Neuronal stem cell (in vitro differentiated cells): ENCODE measurements around the gene PLXNB3.

Experiments
- DNase-seq: peaks from one replicate; pipeline ENCODE4 v3.0.0-alpha.2; 2013; ENCODE audit warnings: low spot score
- H2AFZ ChIP-seq: one replicate; pipeline ENCODE4 v1.6.1; 2013; ENCODE audit warnings: mild to moderate bottlenecking, low read length, inconsistent platforms
- H2AK5ac ChIP-seq: 2 replicates; pipeline ENCODE4 v1.6.1; 2013; ENCODE audit warnings: low read depth, mild to moderate bottlenecking, inconsistent platforms, low read length, moderate library complexity, mixed read lengths
- H2BK120ac ChIP-seq: 2 replicates; pipeline ENCODE4 v1.6.1; 2013; ENCODE audit warnings: low read depth, mild to moderate bottlenecking, inconsistent platforms, low read length, moderate library complexity, mixed read lengths
- H2BK12ac ChIP-seq: one replicate; pipeline ENCODE4 v1.6.1; 2013; ENCODE audit warnings: low read length, inconsistent platforms
- H2BK15ac ChIP-seq: 2 replicates; pipeline ENCODE4 v1.6.1; 2013; ENCODE audit warnings: mild to moderate bottlenecking, low read length, inconsistent platforms, mixed read lengths
- H2BK5ac ChIP-seq: one replicate; pipeline ENCODE4 v1.6.1; 2013; ENCODE audit warnings: inconsistent platforms, mild to moderate bottlenecking, low read length, moderate library complexity
- H3K14ac ChIP-seq: one replicate; pipeline ENCODE4 v1.6.1; 2013; ENCODE audit warnings: low read length, inconsistent platforms
- H3K18ac ChIP-seq: 2 replicates; pipeline ENCODE4 v1.6.1; 2013; ENCODE audit warnings: low read length, inconsistent platforms
- H3K23ac ChIP-seq: 2 replicates; pipeline ENCODE4 v1.6.1; 2013; ENCODE audit warnings: low read depth, mild to moderate bottlenecking, mixed read lengths, low read length, inconsistent platforms; ENCODE audit not compliant: poor library complexity
- H3K27ac ChIP-seq: replicated peaks from 3 replicates; pipeline ENCODE4 v1.5.1; 2013; ENCODE audit warnings: low read length, inconsistent platforms
- H3K27me3 ChIP-seq, 3 experiments: 2 replicates each; pipeline ENCODE4 v1.6.1; 2013; ENCODE audit warnings: low read length in 3 of 3, mild to moderate bottlenecking in 2 of 3, inconsistent platforms in 1 of 3, low read depth in 1 of 3, mixed read lengths in 1 of 3, moderate library complexity in 1 of 3; ENCODE audit not compliant: control insufficient read depth in 3 of 3, insufficient read depth in 3 of 3
- H3K36me3 ChIP-seq, 2 donors: replicated peaks in 1 of 2; 2 replicates each; pipeline ENCODE4 v1.6.1; 2013; ENCODE audit warnings: low read length in 2 of 2; ENCODE audit not compliant: control insufficient read depth in 2 of 2, insufficient read depth in 2 of 2
- H3K4ac ChIP-seq: 2 replicates; pipeline ENCODE4 v1.6.1; 2013; ENCODE audit warnings: inconsistent platforms, mild to moderate bottlenecking, low read length, moderate library complexity
- H3K4me1 ChIP-seq, 2 donors: 1 replicate in 1 of 2; 2 replicates in 1 of 2; pipeline ENCODE4 v1.6.1; 2013; ENCODE audit warnings: low read length in 2 of 2, low read depth in 1 of 2; ENCODE audit not compliant: control insufficient read depth in 2 of 2, insufficient read depth in 1 of 2
- H3K4me2 ChIP-seq: one replicate; pipeline ENCODE4 v1.6.1; 2013; ENCODE audit warnings: mild to moderate bottlenecking, low read length, inconsistent platforms; ENCODE audit not compliant: insufficient read depth, poor library complexity, severe bottlenecking
- H3K4me3 ChIP-seq, 2 donors: 2 replicates each; pipeline ENCODE4 v1.5.1; 2013; ENCODE audit warnings: low read length in 2 of 2, mild to moderate bottlenecking in 2 of 2, inconsistent platforms in 1 of 2, moderate library complexity in 1 of 2
- H3K79me1 ChIP-seq: one replicate; pipeline ENCODE4 v1.6.1; 2013; ENCODE audit warnings: low read depth, mild to moderate bottlenecking, inconsistent platforms, low read length, moderate library complexity
- H3K9ac ChIP-seq: one replicate; pipeline ENCODE4 v1.6.1; 2013; ENCODE audit warnings: mild to moderate bottlenecking, low read depth, low read length, inconsistent platforms; ENCODE audit not compliant: poor library complexity
- H3K9me3 ChIP-seq, 2 donors: replicated peaks in 1 of 2; 2 replicates each; pipeline versions ENCODE3 to v1.6.1; 2013; ENCODE audit warnings: low read length in 2 of 2, mild to moderate bottlenecking in 2 of 2, inconsistent platforms in 1 of 2, low read depth in 1 of 2, mixed read lengths in 1 of 2, moderate library complexity in 1 of 2; ENCODE audit not compliant: control insufficient read depth in 2 of 2, insufficient read depth in 1 of 2
- H4K8ac ChIP-seq: one replicate; pipeline ENCODE4 v1.6.1; 2013; ENCODE audit warnings: low read depth, mild to moderate bottlenecking, inconsistent platforms, low read length, moderate library complexity
- H4K91ac ChIP-seq: one replicate; pipeline ENCODE4 v1.6.1; 2013; ENCODE audit warnings: low read length, low read depth, mild to moderate bottlenecking, inconsistent platforms; ENCODE audit not compliant: poor library complexity
- WGBS, 2 donors: extraction: QIAGEN DNeasy Blood & Tissue Kit; methylation state at CpG; one replicate each; pipeline ENCODE4 v1.1.7; 2013; ENCODE audit warnings: missing lambda C conversion rate in 2 of 2, mixed read lengths in 1 of 2; ENCODE audit not compliant: insufficient read length in 2 of 2, insufficient replicate concordance in 1 of 2; ENCODE audit errors: extremely low coverage in 2 of 2; 5-methylcytosine and 5-hydroxymethylcytosine counted together

Gene PLXNB3

DNA sequence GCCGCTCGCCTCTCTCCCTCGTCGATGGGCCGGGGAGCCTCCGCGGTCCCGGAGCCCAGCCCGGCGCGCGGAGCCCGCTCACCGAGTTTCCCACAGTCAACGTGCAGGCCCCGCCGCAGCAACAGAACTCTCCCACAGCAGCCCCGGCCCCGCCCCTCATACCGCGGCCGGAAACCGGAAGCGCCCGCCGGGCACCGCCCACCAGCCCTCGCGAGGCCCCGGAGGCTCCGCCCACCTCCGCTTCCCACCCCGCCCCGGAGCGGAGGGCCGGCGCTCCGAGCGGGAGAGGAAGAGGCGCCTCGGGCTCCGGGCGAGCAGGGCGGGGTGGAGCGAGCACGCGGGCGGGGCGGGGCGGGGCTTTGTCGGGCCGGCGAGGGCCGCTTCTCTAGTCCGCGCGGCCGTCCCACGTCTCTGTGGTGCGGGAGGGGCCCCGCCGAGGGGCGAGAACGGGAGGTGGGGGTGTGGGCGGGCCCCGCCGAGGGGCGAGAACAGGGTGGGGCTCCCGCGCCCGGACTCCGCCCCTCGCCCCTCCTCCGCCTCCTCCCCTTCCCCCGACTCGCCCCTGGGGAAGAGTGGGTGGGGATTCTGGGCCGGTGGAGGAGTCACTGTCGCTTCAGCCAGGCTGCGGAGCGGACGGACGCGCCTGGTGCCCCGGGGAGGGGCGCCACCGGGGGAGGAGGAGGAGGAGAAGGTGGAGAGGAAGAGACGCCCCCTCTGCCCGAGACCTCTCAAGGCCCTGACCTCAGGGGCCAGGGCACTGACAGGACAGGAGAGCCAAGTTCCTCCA is 39.6 kb upstream of the PLXNB3 start, which contains the start of the genes ABCD1 and BCAP31:
Gene ABCD1, plus strand, starts transcription at position 605 of the 787 bp plus-strand sequence. CDS start 411 bp downstream, outside the sequence.
Gene BCAP31, minus strand, starts transcription at position 136 of the 787 bp plus-strand sequence. CDS start 1,143 bp downstream, outside the sequence.
- no peak within 1 kb of the TSS for H4K8ac ChIP-seq
- peak within 1 kb of the TSS; percentile 76 for H2AFZ ChIP-seq
- H3K36me3 ChIP-seq: peaks cover 7 to 29% of the 10 kb centered on the region in 2 donors
- H2BK12ac ChIP-seq: no peak within 1 kb of the TSS
- peak within 1 kb of the TSS; percentile 91 for H3K9ac ChIP-seq
- peak within 1 kb of the TSS; percentile 63 for H2AK5ac ChIP-seq
- no peak within 1 kb of the TSS for H3K4ac ChIP-seq
- no CpG with 5 or more reads among the region's 88 CpGs for WGBS, 2 donors
- H3K4me1 ChIP-seq: peaks cover 19 to 21% of the 10 kb centered on the region in 2 donors
- peak within 1 kb of the TSS; percentile 54 for H3K4me2 ChIP-seq
- H3K4me3 ChIP-seq: peak within 1 kb of the TSS; percentile 66 to 88
- peak within 1 kb of the TSS; percentile 71 for H3K18ac ChIP-seq
- no peak within 1 kb of the TSS for H3K23ac ChIP-seq
- H2BK120ac ChIP-seq: no peak within 1 kb of the TSS
- no peak within 1 kb of the TSS for H2BK5ac ChIP-seq
- no peaks in the 10 kb centered on the region for H3K9me3 ChIP-seq
- no peak within 1 kb of the TSS for H2BK15ac ChIP-seq
- H4K91ac ChIP-seq: no peak within 1 kb of the TSS
- H3K27ac ChIP-seq: peak within 1 kb of the TSS; percentile 31
- peak within 1 kb of the TSS; percentile 38 for H3K14ac ChIP-seq
- peak; percentile 84 for DNase-seq
- peaks cover 0 to 4% (median 0%) of the 10 kb centered on the region in 3 experiments for H3K27me3 ChIP-seq
- peaks cover 5% of the 10 kb centered on the region for H3K79me1 ChIP-seq

DNA sequence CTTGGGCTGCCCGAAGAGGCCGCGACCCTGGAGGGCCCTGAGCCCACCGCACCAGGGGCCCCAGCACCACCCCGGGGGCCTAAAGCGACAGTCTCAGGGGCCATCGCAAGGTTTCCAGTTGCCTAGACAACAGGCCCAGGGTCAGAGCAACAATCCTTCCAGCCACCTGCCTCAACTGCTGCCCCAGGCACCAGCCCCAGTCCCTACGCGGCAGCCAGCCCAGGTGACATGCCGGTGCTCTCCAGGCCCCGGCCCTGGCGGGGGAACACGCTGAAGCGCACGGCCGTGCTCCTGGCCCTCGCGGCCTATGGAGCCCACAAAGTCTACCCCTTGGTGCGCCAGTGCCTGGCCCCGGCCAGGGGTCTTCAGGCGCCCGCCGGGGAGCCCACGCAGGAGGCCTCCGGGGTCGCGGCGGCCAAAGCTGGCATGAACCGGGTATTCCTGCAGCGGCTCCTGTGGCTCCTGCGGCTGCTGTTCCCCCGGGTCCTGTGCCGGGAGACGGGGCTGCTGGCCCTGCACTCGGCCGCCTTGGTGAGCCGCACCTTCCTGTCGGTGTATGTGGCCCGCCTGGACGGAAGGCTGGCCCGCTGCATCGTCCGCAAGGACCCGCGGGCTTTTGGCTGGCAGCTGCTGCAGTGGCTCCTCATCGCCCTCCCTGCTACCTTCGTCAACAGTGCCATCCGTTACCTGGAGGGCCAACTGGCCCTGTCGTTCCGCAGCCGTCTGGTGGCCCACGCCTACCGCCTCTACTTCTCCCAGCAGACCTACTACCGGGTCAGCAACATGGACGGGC is 38.8 kb upstream of the PLXNB3 start:
- Histone ChIP-seq H3K14ac (peak overlapping the region; percentile 38), H2AK5ac (peak overlapping the region; percentile 63), H3K9ac (peak overlapping the region; percentile 44), H2BK120ac (no peak overlapping the region), H3K27ac (no peak overlapping the region), H3K79me1 (peaks cover 5% of the 10 kb centered on the region), H3K23ac (no peak overlapping the region), H2BK15ac (no peak overlapping the region), H2BK12ac (no peak overlapping the region), H2AFZ (no peak overlapping the region), H3K27me3 (peaks cover 0 to 4% (median 0%) of the 10 kb centered on the region in 3 experiments), H3K4me1 (peaks cover 19 to 21% of the 10 kb centered on the region in 2 donors), H4K91ac (no peak overlapping the region), H2BK5ac (no peak overlapping the region), H3K4me2 (peak overlapping the region; percentile 40), H3K18ac (peak overlapping the region; percentile 71), H3K4me3 (peak overlapping the region; percentile 66 to 73), H3K9me3 (no peaks in the 10 kb centered on the region), H3K4ac (no peak overlapping the region), H4K8ac (no peak overlapping the region), H3K36me3 (peaks cover 5 to 22% of the 10 kb centered on the region in 2 donors)
- no peak for DNase-seq
- WGBS, 2 donors: no CpG with 5 or more reads among the region's 55 CpGs

DNA sequence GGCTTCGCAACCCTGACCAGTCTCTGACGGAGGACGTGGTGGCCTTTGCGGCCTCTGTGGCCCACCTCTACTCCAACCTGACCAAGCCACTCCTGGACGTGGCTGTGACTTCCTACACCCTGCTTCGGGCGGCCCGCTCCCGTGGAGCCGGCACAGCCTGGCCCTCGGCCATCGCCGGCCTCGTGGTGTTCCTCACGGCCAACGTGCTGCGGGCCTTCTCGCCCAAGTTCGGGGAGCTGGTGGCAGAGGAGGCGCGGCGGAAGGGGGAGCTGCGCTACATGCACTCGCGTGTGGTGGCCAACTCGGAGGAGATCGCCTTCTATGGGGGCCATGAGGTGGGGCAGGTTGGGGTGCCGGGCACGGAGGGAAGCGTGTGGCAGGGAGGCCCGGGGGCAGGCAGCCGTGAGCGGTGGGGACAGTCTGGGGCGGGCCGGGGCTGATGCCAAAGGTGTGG is 38.2 kb upstream of the PLXNB3 start:
- H3K14ac ChIP-seq: peak overlapping the region; percentile 31
- peaks cover 5% of the 10 kb centered on the region for H3K79me1 ChIP-seq
- H2BK15ac ChIP-seq: no peak overlapping the region
- H3K9ac ChIP-seq: no peak overlapping the region
- H3K27ac ChIP-seq: no peak overlapping the region
- no peak overlapping the region for H2AFZ ChIP-seq
- no CpG with 5 or more reads among the region's 35 CpGs for WGBS, 2 donors
- H2BK12ac ChIP-seq: no peak overlapping the region
- no peaks in the 10 kb centered on the region for H3K9me3 ChIP-seq
- H3K4me1 ChIP-seq: peaks cover 19 to 21% of the 10 kb centered on the region in 2 donors
- H2AK5ac ChIP-seq: no peak overlapping the region
- no peak overlapping the region for H2BK5ac ChIP-seq
- H3K4me3 ChIP-seq: no peak overlapping the region
- peaks cover 0 to 1% (median 0%) of the 10 kb centered on the region in 3 experiments for H3K27me3 ChIP-seq
- no peak overlapping the region for H3K4ac ChIP-seq
- H2BK120ac ChIP-seq: no peak overlapping the region
- no peak for DNase-seq
- H3K4me2 ChIP-seq: no peak overlapping the region
- no peak overlapping the region for H4K8ac ChIP-seq
- peaks cover under 1 to 15% of the 10 kb centered on the region in 2 donors for H3K36me3 ChIP-seq
- no peak overlapping the region for H3K23ac ChIP-seq
- peak overlapping the region; percentile 38 for H3K18ac ChIP-seq
- H4K91ac ChIP-seq: no peak overlapping the region
